ENCODE results near the gene TMEM198.

Gene TMEM198

DNA sequence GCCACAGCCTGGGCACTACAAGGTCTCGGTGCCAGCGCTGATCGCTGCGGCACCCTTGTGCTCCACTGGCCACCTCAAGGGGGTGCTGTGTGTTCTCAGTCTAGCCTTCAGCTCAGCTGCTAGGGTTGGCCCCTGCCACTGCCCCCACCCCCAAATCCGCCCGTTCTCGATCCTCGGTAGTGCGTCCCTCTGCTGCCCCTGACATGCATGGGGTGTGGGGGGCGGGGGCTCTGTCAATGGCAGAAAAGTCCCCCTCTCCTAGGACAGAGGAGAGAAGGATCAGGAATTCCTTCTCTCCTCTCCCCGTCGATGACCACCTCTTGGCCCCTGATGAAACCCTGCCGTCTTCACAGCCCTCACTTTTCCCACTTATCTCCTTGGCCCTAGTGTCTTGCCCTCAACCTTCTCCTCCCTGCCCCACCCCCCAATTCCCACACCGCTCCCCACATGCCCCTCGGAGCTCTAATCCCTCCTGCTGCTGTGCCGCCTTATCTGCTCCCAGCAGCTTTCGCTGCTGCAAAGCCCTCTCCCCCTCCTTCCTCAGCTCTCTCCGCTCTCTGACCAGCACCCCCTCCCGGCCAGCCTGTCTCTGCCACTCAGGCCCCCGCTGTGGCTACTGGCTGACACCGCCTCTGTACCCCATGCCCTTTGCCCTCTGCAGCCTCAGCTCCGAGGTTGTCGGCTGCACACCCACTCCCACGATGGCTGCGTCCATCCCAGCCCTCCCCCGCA lies 33.9 kb upstream of the TMEM198 start:
- DNase-seq, result peak; percentile 47

DNA sequence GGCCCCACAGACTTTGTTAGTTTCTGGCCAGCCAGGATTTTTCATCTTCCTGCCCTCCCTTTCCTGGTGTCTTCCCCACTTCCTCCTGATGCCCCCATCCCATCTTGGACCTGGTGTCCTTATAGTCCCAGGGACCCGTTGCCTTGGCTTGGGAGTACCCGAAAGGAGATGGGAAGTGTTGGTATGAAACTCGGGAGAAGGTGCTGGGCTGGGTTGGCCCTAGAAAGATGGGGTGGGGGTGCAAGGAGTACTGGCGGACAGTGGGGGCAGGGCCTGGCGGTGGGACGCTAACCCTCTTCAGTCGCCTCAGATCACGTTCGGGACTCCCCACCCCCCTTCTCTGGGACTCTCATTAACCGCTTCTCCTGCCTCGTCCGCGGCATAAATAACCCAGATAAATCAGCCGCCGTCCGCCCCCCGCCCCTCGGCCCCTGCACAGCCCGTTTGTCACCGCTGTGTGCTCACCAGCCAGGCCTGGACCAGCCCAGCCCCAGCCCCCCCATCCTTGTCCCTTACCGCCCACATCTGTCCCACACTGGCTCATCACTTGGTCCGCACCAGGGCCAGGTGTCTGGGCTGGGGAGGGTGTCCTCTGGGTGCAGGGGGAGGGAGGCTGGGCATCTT lies 33.2 kb upstream of the TMEM198 start:
- no peak for DNase-seq

DNA sequence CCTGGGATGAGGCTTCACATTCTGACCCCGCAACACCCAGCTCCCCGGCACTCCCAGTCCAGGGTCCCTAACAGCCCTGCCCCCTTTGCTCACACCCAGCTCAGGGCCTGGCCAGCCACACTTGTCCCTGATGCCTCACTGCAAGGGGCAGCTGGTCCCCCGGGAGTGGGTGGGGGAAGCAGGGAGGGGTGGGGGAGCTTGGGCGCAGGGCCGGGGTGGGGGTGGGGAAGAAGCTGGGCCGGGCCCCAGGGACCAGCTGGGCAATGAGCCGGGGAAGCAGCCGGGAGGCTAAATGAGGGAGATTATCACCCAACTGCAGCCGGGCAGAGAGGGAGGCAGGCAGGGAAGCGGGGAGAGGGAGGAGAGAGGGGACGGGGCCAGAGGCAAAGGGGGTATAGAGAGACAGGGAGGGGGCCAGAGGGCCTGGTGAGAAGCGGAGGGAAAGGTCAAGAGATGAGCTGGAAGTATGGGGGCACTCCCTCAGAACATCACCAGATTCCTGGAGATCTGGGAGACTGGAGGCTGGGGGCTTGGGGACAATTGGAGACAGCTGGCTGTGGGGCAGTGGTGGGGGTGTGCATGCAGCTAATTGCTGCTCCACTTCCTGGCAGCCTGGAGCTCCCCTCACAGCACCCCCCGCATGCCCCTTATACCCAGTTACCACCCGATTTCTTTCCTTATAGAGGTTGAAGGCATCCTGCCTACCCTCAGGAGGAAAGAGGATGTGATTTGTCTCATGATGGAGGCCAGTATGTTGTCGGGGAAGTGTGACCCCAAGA lies 32.1 kb upstream of the TMEM198 start:
- no peak for DNase-seq

DNA sequence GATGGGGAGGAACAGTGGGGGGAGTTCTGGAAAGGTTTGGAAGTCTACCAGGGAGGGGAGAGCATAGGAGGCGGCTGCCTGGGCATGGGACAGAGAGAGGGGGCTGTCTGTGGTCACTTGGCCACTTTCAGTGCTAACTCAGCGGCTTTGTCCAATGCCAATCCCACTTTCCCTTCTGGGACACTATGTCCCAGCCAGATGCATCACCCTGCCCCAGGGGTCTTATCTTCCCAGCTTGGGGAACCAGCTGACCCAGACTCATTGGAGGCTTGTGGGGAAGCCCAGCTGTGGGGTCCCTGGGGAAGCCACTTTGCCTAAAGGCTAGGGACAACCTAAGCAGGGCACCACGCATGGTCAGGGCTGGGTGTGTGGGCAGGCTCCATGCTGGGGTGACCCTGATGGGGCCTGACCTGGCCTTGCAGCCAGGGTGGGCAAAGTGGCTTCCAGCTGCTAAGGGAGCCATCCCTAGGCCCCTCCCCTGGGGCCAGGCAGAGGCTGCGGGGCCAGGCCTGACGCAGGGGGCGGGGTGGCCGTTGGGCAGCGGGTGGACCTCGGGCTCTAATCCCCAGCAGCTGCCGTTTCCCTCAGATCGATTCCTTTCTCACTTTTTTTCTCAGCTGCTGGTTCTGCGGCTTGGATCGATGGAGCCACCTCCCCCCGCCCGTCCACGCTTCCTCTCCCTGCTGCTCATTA lies 31.2 kb upstream of the TMEM198 start:
- no peak for DNase-seq

DNA sequence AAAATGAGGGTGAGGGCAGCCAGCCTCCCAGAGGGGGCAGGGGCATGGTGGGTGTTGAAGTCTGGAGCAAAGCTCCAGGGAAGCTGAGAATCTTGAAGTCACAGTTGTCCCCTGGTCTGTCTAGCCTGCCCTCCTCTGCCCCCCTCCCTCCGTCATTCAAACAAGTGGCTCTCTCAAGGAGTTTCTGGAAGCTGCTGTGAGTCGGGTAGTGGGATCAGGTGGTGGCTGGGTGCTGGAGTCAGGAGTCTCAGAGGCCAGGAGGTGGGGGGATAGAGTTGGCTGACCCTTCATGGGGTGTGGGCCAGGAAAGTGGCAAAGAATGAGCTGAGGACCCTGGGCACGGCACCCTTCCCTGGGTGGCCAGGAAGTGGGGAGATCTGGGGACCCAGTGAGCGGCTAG lies 30.0 kb upstream of the TMEM198 start:
- DNase-seq, result no peak

DNA sequence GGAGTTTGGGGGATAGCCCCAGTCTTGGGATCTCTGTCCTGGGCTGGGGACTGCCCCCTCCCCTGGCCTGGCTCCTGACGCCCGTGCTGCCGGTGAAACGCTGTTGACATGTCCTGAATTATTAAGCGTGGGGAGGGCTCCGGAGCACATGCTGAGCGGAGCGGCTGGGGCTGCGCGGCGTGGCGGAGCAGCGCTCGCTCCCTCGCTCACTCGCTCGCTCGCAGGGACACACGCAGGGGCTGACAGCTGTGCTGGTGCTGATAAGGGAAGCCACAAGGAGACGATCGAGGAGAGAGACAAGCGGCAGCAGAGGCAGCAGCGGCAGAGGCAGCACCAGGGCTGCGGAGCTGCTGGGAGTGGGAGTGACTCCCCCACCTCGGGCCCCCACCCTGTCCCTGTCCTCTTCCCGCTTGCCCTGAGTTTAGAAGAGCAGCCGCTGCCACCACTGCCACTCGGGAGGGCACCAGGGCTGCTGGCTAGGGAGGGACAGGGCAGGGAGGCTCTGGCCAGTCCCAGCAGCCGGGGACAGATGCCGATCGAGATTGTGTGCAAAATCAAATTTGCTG lies 29.5 kb upstream of the TMEM198 start, which contains the start of gene ASIC4:
Gene ASIC4 (plus strand): TSS at position 287 of the 566 bp plus-strand sequence. CDS start 243 bp downstream, at position 530.
- DNase-seq, result no peak

DNA sequence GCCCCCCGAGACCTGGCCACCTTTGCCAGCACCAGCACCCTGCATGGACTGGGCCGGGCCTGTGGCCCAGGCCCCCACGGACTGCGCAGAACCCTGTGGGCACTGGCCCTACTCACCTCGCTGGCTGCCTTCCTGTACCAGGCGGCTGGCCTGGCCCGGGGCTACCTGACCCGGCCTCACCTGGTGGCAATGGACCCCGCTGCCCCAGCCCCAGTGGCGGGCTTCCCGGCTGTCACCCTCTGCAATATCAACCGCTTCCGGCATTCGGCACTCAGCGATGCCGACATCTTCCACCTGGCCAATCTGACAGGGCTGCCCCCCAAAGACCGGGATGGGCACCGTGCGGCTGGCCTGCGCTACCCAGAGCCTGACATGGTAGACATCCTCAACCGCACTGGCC lies 29.0 kb upstream of the TMEM198 start:
- DNase-seq, result no peak

DNA sequence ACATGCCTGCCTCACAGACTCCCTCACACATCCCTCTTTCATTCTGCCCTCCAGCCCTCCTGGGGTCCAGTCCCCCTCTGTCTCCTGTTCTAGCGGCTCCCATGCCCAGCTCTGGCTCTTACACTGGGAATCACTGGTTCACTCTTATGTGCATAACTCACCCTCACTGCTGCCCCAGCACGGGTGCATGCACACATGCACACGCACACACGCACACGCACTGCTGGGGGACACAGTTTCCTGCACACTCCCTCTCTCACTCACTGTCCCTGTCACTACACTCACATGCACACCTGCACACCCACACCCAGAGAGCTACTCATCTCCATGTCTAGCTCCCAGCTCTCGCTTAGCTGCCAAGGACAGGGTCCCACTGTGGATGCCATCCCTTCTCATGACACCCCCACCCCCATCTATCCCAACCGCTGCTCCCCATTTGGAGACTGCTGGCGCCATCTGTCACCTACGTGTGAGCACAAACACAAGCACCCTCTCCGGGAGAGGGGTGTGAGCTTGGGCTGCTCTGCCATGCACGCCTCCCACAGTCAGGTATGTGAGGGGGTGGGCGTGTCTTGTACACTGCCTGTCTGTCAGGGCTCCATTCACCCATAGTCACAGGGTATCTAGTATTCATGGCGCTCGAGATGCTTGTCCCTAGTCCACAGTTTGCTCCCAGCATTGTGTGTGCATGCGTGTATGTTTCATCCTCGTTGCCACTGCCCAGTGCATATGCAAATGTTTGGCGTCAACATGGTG lies 27.8 kb upstream of the TMEM198 start:
- DNase-seq, result no peak

DNA sequence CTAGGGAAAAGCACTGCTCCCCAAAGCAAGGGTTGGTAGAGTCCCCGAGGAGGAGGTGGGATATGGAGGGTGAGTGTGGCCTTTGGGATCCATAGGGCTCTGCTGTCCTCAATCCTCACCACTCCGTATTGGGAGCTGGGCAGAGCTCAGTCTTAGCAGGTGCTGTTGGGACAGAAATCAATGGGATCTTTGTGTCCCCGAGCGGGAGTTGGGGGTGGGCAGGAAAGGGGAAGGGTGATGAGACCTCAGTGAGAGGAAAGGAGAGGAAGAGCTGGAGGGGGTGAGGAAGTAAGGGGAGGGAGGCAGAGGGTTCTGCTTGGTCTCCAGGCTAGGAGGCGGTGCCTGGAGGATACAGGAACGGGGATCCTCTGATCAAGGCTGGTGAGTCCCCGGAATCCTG lies 26.9 kb upstream of the TMEM198 start:
- DNase-seq, result no peak

DNA sequence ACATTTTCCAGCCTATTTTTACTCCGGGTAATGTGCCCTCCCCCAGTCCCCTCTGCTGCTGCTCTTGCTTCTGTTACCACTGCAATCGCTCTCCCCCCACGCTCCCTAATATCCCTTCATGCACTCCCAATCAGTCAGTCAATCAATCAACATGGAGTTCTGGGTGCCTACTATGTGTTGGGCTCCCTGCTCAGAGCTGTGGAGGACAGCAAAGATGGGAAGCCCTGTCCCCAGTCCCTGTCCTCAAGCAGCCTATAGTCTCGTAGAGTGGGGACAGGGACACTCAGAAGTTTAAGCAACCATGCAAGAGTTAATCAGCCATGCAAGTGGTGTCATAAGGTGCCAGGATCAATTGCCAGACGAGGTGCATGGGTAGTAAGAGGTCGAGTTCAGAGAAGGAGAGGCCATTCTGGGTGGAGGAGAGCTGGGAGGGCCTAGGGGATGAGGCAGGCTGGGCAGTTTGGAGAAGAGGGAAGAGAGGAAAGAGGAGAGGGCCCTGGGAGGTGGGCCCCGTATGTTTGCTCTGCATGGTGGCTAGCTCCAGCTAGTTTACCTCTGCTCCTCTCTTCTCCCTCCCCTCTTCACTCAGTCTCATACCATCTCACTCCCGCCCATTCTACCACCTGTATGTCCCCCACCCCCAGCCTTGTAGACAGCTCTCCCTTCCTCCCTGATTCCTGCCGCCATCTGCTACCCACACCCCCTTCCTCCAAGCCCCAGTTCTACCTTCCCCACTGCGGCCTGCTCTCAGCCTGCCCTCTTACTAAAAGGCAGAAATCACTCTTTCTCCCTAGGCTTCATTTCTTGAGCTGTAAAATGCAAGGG lies 25.7 kb upstream of the TMEM198 start:
- DNase-seq, result no peak

DNA sequence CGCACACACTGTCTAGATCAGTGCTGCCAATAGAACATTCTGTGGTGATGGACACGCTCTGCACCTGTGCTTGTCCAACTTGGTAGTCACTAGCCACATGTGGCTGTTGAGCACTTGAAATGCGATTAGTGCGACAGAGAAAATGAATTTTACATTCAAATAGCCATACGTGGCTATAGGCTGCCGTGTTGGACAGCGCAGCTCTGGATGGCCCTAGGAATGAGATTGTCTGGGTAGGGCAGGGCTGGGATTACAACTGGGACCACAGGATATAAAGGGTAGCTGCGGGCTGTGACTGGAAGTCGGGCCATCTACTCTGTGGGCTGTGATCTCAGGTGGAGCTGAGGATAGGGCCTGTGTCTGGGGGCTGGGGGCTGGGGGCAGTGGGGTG lies 24.3 kb upstream of the TMEM198 start:
- no peak for DNase-seq

DNA sequence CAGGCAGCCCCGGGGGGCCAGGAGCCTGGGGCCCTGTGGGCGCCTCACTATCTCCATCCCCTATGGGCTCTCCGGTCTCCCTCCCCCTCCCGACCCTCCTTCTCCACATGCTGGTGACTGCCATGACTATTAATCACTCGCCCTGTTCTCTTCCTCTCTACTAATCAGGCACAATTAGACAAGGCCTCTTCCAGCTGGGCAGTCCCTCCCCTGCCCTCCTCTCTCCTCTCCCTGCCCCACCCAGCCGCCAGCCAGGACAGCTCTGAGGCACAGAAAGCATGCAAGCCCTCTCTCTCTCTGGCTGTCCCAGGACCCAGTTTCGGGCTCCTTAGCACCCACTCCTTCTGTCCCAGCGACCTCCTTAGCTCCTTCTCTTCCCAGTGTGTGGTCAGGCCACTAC lies 23.7 kb upstream of the TMEM198 start:
- DNase-seq, result no peak

DNA sequence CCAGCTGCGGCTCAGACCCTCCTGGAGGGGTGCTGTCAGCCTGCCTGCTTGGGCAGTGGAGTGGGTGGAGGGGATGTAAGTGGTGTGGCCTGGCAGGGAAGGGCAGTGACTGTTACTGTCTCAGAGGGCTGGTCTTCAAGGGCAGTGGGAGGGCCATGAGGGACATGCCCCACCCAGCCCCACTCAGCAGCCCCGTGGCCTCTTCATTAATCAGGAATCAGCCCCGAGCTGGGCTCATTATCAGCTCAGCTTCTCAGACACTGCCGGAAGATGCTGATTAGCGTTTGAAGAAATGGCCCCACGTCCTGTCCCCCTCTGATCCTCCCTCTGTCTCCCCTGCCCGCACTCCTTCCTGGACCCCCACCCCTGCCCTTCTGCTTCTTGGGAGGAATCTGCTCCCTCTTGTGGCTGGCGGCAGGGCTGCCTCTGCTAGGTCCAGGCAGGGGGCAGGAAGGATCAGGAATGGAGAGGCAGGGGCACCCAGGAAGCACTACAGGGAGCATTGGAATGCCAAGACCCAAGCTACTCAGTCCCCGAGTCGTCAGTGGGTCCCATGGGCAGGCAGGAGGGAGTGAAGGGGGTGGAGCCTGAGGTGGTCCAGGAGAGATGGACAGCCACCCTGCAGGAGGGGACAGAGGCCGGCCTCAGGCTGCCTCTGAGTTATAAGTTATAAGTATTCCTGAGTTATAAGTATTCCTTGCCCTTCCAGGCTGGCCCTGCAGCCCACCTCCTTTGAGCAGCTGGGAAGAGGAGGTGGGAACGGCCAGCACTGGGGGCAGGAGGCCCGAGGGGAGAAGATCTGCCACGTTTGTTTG lies 22.6 kb upstream of the TMEM198 start:
- no peak for DNase-seq

DNA sequence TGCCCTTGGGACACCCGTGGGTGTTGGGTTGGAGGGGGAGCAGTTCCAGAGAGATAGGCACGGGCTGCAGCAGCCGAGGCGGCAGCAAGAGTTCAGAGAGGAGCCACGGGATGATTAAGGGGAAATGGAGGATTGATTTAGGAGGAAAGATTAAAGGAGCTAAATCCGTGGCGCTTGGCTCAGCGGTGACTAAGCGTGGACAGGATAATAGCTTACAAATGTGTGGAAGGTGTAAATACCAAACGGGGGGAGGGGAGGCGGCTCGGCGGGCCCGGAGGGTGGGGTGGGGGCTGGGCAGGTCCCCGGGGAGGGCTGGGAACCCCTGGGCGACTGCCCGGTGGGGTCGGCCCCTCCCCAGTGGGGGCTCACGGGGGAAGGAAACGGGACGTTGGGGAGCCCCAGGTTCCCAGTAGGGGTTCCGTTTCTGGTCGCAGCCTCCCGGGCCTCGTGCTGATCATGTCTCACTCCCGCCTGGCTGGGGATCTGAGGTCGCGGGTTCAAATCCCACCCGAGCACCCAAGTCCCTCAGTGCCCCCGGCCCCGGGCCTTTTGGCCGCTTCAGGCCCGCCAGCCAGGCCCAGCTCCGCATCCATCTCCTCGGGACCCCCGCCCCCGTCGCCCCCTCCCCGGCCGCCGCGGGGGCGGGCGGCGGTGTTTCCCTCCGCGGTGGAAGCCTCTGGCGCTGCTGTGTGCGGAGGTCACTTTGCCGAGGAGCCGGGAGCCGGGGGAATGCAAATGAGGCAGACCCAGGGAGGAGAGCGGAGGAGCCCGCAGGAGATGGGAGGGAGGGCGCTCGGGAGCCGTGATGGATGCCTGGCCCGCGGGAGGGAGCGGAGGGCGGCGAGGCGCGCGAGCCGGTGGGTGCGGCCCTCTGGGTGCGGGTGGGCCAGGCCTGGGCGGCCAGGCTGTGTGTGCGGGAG lies 21.5 kb upstream of the TMEM198 start:
- DNase-seq, result no peak

DNA sequence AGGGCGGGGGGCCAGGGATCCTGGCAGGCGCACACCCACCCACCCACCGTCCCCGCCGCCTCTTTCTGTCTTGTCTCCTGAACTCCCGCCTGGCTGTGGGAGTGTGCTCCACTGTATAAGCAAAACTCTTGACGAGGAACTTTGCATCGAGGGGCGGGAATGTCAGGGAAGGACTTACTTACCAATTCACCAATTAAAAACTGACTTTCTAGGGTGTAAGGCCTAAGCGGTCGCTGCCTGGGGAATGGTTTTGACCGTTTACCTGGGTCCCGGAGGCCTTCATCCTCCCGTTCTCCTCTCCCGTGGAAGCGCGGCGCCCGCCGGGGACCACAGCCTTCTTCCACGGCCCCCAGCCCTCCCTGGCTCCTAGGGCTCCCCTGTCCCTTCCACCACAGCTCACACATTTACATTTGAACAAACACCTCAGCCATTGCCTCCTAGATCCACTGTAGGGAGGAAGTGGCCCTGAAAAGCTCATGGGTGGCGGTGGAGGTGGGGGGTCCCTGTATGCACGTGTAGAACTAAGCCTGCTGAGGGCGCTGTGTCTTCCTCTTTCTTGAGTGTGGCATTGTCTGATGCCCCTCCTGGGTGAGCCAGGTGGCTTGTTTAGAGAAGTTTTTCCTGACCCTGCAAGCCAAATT lies 20.7 kb upstream of the TMEM198 start:
- DNase-seq, result no peak

DNA sequence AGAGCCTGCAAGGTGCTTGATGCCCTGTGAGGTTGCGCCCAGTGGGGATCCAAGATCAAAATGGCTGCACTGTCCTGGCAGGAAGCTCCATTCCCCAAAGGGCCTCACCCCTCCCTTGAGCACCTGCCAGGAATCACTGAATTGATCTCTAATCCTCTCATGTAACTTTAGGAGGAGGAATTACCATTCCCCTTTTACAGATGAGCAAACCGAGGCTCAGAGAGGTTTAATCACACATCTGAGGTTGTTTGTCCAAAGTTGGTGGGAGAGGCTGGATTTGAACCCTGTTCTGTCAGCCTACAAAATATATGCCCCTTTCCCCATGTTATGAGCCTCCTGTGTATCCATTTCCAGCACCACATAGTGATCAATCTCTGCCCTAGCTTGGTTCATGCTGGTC lies 19.0 kb upstream of the TMEM198 start:
- no peak for DNase-seq

DNA sequence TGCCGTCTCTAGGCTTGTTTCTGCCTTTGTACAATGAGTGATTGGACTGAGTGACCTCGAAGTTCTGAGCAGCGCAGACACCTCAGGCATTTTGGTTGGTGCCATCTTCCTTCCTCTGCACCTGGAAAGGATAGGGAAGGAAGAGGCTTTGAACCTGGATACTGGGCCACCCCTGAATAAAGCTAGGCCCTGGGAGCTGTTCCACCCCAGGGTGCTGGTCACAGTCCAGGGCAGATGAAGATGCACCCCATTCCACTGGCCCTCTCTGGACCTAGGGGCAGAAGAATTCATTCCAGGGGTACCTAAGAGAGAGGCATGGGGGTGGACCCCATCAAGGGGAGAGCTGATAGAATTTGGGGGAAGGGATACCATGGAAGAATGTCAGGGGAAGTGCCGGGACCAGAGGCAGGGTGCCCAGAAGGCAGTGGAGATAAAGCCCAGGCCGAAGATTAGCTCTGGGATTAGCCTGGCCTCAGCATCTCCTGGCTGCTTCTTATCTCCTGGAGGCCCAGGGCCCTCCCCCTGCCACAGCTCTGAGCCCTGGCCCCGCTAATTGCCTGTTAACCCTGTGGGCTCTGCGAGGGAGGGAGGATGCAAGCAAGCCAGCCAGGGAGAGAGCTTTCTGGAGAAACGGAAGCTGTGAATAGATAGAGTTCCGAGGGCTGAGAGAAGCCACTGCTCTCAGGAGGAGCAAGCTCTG lies 18.1 kb upstream of the TMEM198 start:
- DNase-seq, result no peak
